ENCODE measurements around the gene TTN.
"Not testable (repeated sequence)": the region's sequence is repeated elsewhere in the genome, so short reads cannot be mapped to it uniquely, and the experiment has no call there.

The TTN gene

DNA sequence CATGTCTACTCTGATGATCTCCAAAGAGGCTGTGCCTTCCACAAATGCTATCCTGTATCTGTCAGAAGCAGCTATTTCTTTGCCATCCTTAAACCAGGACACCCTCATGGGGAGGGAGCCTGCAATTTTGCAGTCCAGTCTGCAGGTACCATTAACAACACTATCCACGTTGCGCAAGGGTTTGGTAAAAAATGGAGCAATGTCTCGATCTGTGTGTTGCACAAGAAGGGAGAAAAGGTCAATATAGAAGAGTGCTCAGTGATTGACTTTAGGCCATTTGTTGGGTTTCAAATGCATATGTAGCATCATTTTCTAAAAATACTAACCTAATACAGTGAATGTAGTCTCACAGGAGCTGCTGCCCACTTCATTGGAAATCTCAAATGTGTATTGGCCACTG, 74.3 kb downstream of the TTN start:
- DNase-seq = no peak

DNA sequence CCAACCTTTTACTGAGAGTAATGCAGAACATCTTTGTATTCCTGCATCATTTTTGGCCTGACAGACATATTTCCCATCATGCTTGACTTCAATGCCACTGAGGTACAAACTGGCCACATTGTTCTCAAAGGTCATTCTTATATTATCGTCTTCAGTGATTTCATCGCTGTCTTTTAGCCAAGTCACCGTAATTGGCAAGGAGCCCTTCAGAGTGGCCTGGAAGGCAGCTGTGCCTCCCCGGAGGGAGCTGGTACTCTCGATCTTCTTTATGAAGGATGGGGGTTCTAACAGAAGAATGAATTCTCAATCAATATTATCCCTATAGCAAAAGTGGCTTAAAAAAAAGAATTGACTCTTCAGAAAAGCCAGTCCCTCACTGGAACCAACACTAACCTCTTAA, 75.9 kb downstream of the TTN start:
- DNase-seq = no peak

DNA sequence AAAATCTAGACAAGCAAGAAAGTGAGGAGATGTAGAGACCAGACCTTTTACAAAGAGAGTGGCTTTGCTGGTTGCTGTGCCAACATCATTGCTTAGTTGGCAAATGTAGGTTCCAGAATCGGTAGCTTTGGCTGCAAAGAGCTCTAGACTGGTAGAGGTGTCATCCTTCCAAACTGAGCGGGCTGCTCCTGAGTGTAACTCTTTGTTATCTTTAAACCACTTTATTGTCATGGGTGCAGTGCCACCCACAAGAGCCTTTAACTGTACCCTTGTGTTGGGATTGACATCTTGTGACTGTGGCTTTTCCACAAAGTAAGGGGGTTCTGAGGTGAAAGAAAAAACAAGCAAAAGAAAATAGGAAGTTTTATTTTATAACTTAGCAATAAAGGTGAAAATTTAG, 77.2 kb downstream of the TTN start:
- DNase-seq = no peak

DNA sequence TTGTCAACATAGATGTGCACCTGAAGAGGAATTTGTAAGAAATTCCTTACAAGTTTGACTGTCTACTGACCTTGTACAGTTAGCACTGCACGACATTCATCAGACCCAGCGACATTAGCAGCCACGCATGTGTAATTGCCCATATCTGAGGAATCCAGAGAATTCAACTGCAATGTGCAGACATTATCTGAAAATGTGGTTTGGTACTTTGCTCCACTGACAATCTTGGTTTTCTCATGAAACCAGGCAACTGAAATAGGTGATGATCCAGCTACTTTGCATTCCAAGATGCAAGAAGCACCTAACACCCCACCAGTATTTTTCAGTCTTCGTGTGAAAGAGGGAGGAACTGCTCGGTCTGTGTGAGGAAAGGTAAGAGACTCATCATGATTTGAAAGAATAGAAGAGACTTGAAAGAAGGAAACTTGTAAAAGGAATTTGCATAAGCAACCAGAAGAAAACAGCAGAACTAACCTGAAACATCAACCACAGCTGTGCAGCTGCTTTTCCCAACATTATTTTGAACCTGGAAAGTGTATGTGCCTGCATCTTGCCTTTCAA, 83.4 kb downstream of the TTN start:
- no peak for DNase-seq

DNA sequence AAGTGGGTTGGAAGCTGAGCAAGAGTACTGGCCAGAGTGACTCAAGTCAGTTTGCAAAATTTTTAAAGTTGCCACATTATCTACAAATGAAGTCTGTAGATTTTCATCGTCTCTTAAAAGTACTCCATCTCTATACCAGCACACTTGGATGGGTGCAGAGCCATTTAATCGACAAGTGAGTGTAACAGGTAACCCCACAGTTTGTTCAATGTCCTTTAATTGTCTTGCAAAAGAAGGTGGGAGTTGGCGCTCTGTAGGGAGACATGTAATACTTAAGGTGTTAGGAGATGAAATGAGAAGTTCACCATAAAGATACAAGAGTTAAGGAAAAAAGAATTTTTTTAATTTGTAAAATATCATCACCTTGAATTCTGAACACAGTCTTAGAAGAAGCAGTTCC, 84.9 kb downstream of the TTN start:
- DNase-seq = no peak

DNA sequence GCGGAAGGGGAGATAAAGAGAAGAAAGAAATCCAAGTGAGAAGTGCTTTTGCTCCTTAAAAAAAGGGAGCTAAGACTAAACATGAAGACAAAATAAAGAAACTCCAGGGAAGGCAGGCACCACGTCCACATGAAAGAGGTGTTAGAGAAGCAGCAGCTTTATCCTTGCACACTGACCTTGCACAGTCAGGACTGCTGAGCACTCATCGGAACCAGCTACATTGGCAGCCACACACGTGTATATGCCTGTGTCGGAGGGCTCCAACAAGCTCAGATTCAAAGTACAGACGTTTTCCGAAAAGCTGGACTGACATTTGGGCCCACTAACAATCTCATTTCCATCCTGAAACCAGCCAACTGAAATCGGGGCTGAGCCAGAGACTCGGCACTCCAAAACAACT, 88.2 kb downstream of the TTN start:
- DNase-seq = no peak

DNA sequence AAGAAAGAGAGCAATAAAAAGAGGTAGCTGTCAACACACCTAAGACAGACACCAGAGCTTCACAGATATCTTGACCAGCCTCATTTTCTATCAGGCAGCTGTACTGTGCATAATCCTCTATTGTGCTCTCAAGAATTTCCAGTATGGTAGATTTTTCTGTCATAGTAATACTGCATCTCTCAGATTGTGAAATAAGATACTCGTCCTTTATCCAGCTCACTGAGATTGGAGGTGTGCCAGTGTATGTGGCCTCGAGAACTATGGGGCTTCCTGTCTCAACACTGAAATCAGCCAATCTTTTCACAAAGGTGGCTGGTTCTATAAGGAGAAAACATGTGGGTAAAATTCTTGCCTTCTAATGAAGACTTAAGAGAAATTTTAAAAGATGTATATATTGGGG, 88.9 kb downstream of the TTN start:
- DNase-seq = no peak

DNA sequence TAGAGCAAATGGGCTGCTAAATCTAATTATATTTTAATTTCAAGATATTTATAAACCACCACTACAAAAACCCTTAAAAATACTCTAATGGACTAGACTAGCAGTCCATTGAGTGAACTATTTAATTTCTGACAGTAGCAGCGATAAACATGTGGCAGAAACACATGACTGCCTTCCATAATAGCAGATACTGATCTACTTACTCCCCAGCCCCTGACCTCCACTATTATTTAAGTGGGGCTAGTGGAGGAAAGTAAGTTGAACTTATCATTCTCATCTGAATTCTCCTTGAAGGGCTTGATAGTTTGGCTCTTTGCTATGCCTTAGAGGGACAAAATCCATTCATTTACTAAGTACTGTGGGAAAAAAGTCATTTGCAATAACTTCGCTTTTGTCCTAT, 90.8 kb downstream of the TTN start:
- DNase-seq = no peak

DNA sequence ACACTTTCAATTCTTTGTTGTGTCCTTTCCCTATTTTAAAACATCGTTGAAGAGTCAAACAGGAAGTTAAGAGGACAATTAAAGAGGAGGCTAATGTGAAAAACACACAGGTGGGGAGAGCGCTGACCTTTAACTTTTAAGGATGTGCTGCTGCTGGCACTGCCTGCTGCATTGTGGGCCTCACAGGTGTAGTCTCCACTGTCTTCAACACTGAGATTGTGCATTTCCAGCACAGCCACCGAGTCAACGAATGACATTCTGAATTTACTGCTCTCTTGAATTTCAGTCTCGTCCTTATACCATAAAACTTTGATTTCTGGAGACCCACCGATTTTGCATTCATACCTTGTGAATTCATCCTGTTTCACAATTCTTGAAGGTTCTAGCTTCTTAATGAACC, 91.9 kb downstream of the TTN start:
- DNase-seq = no peak

DNA sequence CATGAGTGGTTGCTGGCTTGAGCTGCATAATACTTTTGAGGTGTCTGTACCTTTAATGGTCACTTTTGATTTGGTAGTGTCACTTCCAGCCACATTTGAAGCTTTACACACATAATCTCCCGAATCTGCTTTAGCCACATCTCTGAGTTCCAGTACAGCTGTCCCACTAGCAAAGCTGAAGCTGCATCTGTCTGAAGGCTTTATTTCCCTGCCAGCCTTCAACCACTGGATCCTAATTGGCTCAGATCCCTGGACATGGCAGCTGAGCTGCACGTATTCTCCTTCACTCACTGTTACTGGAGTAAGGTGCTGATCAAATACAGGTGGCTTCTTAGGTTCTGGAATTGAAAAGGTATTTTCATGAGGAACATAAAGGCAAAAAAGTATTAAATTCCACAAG, 99.7 kb downstream of the TTN start:
- no peak for DNase-seq

DNA sequence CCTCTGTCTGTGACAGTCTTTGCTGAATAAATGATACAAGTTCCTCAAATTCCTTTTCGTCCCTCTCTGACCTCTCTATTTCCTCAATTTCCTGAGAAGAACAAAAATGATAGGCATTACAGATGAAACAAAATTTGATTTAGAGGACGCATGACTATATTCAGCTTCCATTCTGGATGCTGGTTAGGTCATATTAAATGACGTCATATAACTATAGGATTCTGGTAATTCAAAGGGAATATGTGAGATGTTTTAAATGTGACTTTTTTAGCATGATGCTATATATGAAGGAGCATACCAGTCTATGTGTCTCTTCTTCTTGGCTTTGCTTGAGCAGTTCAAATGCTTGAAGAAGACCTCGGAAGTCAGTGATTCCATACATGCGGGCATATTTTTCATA, 102.3 kb downstream of the TTN start:
- no peak for DNase-seq

DNA sequence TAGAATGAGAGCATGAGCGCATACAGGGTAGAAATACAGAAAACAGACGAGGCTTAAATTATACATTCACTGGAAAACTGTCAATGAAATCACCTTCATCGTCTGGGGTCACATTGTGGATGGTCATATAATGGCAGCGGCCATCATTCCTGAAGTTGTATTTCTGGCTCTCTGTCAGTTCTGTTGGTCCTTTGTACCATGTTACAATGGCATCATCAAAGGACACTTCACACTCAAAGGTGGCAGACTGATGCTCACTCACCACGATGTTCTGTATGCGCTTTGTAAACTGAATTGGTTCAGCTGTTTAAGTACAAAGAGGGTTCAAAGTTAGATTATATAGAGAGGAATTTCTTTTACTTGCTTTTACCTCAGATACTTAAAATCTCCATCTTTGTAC, 104.9 kb downstream of the TTN start:
- no peak for DNase-seq

DNA sequence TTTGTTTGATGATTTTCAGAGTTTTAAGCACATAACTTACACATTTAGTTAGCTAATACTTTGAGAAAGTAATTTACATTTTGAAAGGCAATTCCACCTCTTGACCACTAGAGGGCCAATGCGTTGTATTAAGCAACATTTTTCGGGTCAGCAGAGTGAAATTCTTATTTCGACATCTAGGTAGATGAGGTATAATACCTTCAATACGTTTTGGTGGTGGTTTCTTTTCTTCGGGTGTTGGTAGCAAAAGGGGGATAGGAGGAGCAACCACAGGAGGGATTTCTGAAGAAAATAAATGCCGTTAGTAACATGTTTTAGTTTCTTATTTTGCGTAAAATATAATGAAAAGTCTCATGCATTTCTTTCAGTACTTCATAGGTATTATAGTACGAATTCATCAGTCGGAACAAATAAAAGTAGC, 106.3 kb downstream of the TTN start:
- DNase-seq = no peak

DNA sequence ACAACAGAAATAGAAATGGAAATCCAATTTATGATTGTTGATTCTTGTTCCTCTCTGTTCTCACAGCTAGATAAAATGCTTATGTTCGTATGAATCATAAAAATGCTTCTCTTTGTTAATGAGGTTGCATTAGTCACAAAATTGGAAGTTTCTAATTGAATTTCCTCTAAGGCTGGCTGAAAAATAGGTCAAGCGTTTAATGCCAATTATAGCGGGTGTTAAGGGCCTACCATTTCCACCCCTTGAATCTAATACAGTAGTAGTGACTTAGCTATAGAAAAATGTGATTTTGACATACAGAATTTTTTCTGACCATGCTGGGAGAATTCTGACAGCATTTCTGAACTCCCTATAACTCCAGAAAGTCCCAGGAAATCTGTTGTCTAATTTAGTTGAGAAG, 107.1 kb downstream of the TTN start:
- DNase-seq = no peak

DNA sequence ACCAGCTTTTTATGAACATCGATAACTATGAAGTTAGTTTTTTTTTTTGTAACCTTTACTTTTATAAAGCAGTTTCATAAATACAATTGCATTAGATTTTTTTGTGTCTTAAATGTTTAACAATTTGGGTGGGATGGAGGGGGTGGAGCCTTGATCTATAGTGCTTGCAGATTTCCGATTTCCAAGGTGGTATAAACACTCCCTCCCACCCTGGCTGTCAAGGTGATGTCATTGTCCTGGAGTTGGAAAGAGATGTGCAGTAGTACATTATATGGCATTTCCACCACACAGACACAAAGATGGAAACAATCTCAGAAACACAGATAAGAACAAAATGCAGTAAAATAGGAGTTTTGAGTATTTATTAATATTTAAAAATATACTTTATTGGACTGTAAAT, 114.4 kb downstream of the TTN start:
- DNase-seq = no peak

DNA sequence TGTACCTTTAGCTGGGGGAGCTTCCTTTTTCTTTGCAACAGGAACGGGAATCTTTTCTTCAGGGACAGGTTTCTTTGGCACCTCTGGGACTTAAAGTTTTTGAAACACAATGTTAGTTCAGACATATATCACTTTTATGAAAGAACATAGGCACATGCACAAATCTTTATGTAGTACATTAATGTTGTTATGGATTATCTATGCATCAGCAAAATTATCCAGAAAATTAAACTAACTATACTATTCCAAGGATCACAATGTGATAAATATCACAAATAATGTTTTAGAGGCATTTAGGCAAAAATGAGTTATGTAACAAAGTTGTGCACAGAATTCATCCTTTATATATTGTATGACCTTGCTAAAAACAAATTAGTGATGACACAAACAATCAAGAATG, 117.4 kb downstream of the TTN start:
- DNase-seq = no peak

DNA sequence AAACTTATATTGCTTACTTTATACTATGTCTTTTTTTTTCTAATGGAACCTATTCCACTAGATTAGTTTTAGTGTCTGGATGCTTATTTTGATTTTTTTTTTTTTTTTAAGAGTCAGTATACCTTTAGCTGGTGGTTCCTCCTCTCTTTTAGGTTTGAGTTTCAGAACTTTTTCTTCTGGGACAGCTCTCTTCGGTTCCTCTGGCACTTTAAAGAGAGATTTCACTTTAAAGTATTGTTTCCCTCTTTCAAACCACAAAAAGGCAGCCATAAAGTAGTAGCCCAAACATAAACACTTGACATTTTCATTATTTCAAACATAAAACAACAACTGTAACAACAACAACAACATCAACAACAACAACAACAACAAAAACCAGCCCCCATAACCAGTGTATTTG, 123.3 kb downstream of the TTN start:
- DNase-seq = no peak

DNA sequence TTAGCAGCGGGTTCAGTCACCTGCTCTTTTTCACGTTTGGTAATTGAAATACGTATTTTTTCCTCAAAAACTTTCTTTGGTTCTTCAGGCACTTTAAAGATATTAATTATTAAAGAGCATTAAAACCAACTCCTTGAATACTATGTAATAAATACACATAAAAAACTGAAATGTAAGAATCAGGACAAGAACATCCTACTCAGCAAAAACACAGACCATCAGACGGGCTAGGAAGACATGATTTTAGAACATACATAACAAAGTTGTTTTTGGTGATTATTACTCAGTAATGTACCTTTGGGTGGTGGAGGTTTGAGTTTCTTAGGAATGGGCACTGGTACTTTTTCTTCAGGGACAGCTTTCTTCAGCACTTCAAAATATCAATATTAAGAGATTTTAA, 126.1 kb downstream of the TTN start:
- DNase-seq = no peak

DNA sequence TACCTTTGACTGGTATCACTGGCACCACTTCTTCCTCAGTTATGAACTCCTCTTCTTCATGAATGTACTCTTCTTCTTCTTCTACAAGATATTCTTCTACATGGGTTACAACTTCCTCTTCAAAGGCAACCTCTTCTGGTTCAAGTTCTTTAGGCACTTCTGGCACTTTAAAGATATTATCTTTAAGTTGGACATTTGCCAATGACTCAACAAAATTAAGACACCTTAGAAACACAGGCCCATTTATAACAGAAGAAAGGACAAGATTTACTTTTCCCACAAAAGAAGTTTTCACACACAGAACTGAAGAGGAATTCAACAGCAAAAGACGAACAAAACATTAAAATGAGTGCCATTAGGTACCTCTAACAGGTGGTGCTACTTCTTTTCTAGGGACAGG, 127.3 kb downstream of the TTN start:
- no peak for DNase-seq

DNA sequence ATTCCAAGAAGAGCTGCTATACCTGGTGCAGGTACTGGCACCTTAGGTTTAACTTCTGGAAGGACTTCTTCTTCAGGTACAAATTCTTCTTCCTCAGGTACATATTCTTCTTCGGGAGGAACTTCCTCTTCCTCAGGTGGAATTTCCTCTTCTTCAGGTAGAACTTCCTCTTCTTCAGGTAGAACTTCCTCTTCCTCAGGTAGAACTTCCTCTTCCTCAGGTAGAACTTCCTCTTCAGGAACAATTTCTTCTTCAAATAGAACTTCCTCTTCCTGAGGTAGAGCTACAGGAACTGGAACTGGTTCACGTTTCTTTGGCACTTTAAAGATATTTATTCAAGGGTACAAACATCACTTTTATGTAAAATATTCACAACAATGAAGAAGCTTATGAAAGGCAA, 129.6 kb downstream of the TTN start:
- DNase-seq = no peak

DNA sequence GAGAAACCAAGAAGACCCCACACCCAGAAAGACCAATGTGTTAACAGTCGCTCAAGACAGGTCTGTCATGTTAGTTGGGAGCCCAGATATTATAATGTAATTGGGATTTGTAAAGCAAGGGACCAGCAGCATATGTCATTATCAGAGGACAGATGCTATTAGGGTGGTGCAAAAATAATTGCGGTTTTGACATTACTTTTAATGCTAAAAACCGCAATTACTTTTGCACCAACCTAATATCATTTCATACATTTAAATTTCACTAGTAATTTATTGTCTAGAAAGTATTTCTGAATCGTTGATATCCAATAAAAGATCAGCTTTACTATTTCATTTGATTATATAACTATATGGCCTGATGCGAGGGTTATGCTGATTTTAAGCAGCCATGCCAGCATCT, 131.2 kb downstream of the TTN start:
- no peak for DNase-seq

DNA sequence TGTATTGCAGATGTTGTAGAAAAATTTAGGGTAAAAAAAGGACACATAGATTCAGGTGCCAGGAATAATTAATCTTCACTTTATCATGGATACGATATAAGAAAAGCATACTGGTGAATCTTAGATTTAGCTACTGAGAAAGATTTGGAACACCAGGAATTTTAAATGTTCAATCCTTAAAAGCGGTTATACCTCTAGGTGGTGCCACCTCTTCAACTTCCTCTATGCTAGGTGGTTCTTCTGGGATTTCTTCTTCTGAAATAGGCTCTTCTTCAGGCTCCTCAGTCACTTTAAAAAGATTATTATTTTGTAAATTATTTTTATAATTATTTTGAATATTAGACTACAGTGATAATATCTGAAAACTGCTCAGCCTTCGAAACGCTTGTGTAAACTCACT, 133.1 kb downstream of the TTN start:
- no peak for DNase-seq

DNA sequence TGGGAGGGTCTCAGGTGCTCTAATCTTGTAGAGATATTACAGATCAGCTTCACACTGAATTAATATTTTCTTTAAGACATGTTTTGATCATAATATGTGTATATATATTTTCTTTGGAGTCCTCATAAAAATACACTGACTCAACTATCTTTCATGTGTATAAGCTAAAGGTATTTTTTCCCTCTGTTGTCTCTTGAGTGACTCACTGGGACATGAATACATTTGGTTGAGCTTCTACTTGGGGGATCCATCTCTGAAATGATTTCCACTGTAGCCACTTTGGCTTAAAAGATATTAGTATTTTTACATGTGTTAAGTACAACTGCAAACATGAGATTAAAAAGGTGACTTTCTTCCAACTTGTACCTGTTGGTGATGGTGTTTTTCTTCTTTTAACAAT, 140.8 kb downstream of the TTN start:
- no peak for DNase-seq

DNA sequence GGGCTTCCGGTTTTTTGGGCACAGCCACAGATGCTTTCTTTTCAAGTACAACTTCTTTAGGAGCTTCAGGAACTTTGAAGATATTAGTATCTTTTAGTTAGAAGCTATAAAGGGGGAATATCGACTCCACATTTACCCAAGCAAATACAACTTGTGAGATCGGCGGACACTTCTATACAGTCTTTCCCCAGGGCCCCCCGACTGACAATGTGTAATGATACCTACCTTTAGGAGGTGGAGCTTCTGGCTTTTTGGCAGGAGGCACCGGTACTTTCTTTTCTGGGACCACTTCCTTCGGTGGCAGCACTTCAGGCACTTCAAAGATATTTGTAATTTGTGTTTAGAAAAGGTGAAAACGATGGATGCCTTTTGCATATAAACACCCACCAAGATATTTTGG, 148.7 kb downstream of the TTN start:
- not testable (repeated sequence) for DNase-seq

DNA sequence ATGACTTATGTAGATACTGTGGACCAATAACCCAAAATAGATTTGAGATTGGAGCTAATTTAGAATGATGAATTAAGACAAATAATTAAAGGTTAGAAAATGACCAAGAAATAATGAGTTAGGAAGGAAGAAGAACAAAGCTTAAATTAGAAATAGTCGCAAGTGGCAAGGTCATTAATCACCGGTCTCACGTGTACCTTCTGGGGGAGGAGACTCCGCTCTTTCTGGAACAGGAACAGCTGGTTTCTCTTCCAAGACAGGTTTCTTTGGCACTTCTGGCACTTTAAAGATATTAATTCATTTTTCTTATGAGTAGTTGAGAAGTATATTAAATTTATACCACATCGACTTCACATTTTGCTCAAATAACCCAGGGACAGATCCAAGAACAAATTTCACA, 156.7 kb downstream of the TTN start:
- DNase-seq = no peak

DNA sequence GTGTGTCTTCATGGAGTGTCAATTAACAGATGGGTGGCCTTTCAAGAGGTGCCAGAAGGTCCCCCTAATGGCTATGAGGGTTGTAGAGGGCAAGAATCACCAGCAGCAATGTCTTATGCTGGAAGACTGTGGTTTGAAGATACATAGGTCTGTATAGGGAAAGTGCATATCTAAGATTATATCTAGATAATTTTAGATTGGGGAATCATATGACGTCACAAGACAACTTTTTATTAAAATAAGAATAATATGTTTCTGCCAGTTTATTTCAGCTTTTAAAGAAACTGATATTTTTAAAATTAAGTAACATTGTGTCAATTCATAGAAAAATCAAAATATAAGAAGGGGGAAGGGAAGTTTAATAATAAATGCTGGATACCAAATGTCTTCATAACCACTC, 162.3 kb downstream of the TTN start:
- no peak for DNase-seq
